ENCODE data around the gene DUSP16.
"Not testable (repeated sequence)": the region's sequence is repeated elsewhere in the genome, so short reads cannot be mapped to it uniquely, and the experiment has no call there.

GRCh38 chr12:12596598-12596997, 33.9 kb upstream of the DUSP16 start:
- TF ChIP-seq CTCF, POLR2AphosphoS5, POLR2A (IDR thresholded peaks at IDR 0.05): not testable (repeated sequence)

Measured in sigmoid colon (tissue), 4 donors.